ENCODE results near the gene MEIS1. TPM values are rescaled to one million over a fixed set of nuclear protein-coding genes. Genes with fewer than 3 reads are reported as not detected.

MEIS1 gene
- total RNA-seq, 1 experiment from 2014 or later: 4.1 TPM

- Histone ChIP-seq H3K9ac (ENCODE audit: low read length) (no peak overlapping the region), H3K4me2 (ENCODE audit: low read length) (peak overlapping the region; percentile 33; the same call in 1 of the 2 replicates), H3K9me3 (ENCODE audit: low read length) (no peaks in the 10 kb centered on the region), H3K4me1 (ENCODE audit: insufficient read depth, low read length) (peaks cover 3% of the 10 kb centered on the region; the same call in 1 of the 2 replicates), H3K27me3 (ENCODE audit: low read length) (peaks cover 41% of the 10 kb centered on the region), H3K79me2 (ENCODE audit: low read length) (no peaks in the 10 kb centered on the region), H4K20me1 (ENCODE audit: low read length) (no peaks in the 10 kb centered on the region), H3K9me2 (replicated peaks; ENCODE audit: low read length) (no peaks in the 10 kb centered on the region), H2AFZ (ENCODE audit: low read length) (no peak overlapping the region), H3K4me3 (ENCODE audit: low read length) (no peak overlapping the region), H3K27ac (ENCODE audit: low read length) (no peak overlapping the region), H3K36me3 (ENCODE audit: low read depth, low read length) (no peaks in the 10 kb centered on the region), H3F3A (ENCODE audit: low read length, unreplicated experiment) (no peaks in the 10 kb centered on the region)
- CTCF ChIA-PET: no interaction called here
- intact Hi-C loops (cut with micrococcal nuclease): loop anchor here (2.0 to 5.0 kb wide), 3 partner anchors 705 to 895 kb away; no protein-coding TSS in a partner anchor
- no peak for TF ChIP-seq EZH2 (IDR thresholded peaks at IDR 0.05; ENCODE audit: low read length, unreplicated experiment)
- no peak for TF ChIP-seq CTCF (conservative IDR thresholded peaks at IDR 0.05; ENCODE audit: low read depth, low read length)
- TF ChIP-seq EZH2phosphoT487 (IDR thresholded peaks at IDR 0.05; ENCODE audit: borderline replicate concordance, low read length): no peak
- DNase-seq: peak; percentile 71
- peak; percentile 87 for ATAC-seq
- BruUV-seq (replicated peaks): no TSS peak
- POLR2A ChIA-PET (ENCODE audit: unreplicated experiment): interaction anchor here (0.6 kb wide), 1 partner anchor 141 kb away, joined by 4 read pairs; no protein-coding TSS in a partner anchor
Measured at GRCh38 chr2:66427300-66427699, 7.6 kb upstream of the MEIS1 start.

GRCh38 chr2:66428986-66429612 lies 5.8 kb upstream of the MEIS1 start:
- ChIA-PET CTCF (interaction anchor here (0.5 to 0.8 kb wide), 15 partner anchors 19 to 1666 kb away, joined by 3 to 12 read pairs (median 4); no protein-coding TSS in a partner anchor), POLR2A (ENCODE audit: unreplicated experiment) (no interaction called here)
- Histone ChIP-seq H3K27ac (ENCODE audit: low read length) (no peak overlapping the region), H3K36me3 (ENCODE audit: low read depth, low read length) (no peaks in the 10 kb centered on the region), H3K27me3 (ENCODE audit: low read length) (peaks cover 23% of the 10 kb centered on the region), H3F3A (ENCODE audit: low read length, unreplicated experiment) (no peaks in the 10 kb centered on the region), H3K4me1 (ENCODE audit: insufficient read depth, low read length) (peaks cover 3% of the 10 kb centered on the region; the same call in 1 of the 2 replicates), H2AFZ (ENCODE audit: low read length) (no peak overlapping the region), H4K20me1 (ENCODE audit: low read length) (no peaks in the 10 kb centered on the region), H3K9me2 (replicated peaks; ENCODE audit: low read length) (no peaks in the 10 kb centered on the region), H3K9me3 (ENCODE audit: low read length) (no peaks in the 10 kb centered on the region), H3K4me2 (ENCODE audit: low read length) (no peak overlapping the region), H3K9ac (ENCODE audit: low read length) (no peak overlapping the region), H3K4me3 (ENCODE audit: low read length) (no peak overlapping the region), H3K79me2 (ENCODE audit: low read length) (no peaks in the 10 kb centered on the region)
- no TSS peak for BruUV-seq (replicated peaks)
- ATAC-seq (no peak), DNase-seq (peak; percentile 77)
- TF ChIP-seq EZH2phosphoT487 (IDR thresholded peaks at IDR 0.05; ENCODE audit: borderline replicate concordance, low read length) (no peak), CTCF (conservative IDR thresholded peaks at IDR 0.05; ENCODE audit: low read depth, low read length) (peak; percentile 91), EZH2 (IDR thresholded peaks at IDR 0.05; ENCODE audit: low read length, unreplicated experiment) (no peak)
- intact Hi-C loops (cut with micrococcal nuclease): loop anchor here (1.0 to 5.0 kb wide), 8 partner anchors 68 to 1412 kb away; no protein-coding TSS in a partner anchor
